Keratinocyte (primary cell): ENCODE measurements around the gene SNAI3. TPM values are rescaled to one million over a fixed set of nuclear protein-coding genes. Genes with fewer than 3 reads are reported as not detected.

Experiments used
- DNase-seq: peaks from one replicate; pipeline ENCODE4 v3.0.0-alpha.2; 2011; ENCODE audit warnings: low read depth, missing footprints, low spot score
- FAIRE-seq: peaks from 2 replicates; lab custom pipeline; 2011; peaks lifted over from hg19 to GRCh38; lab: Jason Lieb, UNC
- H2AFZ ChIP-seq: 2 replicates; pipeline ENCODE4 v1.6.0; 2012; ENCODE audit warnings: low read length, control low read depth, inconsistent platforms; ENCODE audit not compliant: control insufficient read depth
- H3K27ac ChIP-seq: 2 replicates; pipeline ENCODE4 v1.5.1; 2011; ENCODE audit warnings: low read length; ENCODE audit not compliant: control insufficient read depth, insufficient read depth
- H3K27me3 ChIP-seq: 3 replicates; pipeline ENCODE4 v1.6.0; 2011; ENCODE audit warnings: low read length; ENCODE audit not compliant: control insufficient read depth, insufficient read depth; ENCODE audit errors: extremely low read depth
- H3K36me3 ChIP-seq, 2 experiments: 2 replicates in 1 of 2; 3 replicates in 1 of 2; pipeline ENCODE4 v1.5.1; 2011; ENCODE audit warnings: low read length in 2 of 2, mild to moderate bottlenecking in 1 of 2; ENCODE audit not compliant: control insufficient read depth in 2 of 2, insufficient read depth in 2 of 2; ENCODE audit errors: extremely low read depth in 1 of 2
- H3K4me1 ChIP-seq: 3 replicates; pipeline ENCODE4 v1.5.1; 2011; ENCODE audit warnings: low read length; ENCODE audit not compliant: control insufficient read depth, insufficient read depth; ENCODE audit errors: extremely low read depth
- H3K4me2 ChIP-seq: 3 replicates; pipeline ENCODE4 v1.6.0; 2011; ENCODE audit warnings: low read depth, low read length; ENCODE audit not compliant: control insufficient read depth, insufficient read depth; ENCODE audit errors: extremely low read depth
- H3K4me3 ChIP-seq, 3 experiments: fragments of 200-600 bp in 1 of 3; sonication (generic) in 1 of 3; 2 replicates in 2 of 3; 3 replicates in 1 of 3; pipeline ENCODE4 v1.5.1; 2011 to 2016; ENCODE audit warnings: low read length in 3 of 3, mild to moderate bottlenecking in 3 of 3, control low read depth in 2 of 3, inconsistent platforms in 1 of 3, low read depth in 1 of 3, mixed read lengths in 1 of 3, mixed run types in 1 of 3, moderate library complexity in 1 of 3; ENCODE audit not compliant: control insufficient read depth in 2 of 3, insufficient read depth in 2 of 3; ENCODE audit errors: extremely low read depth in 1 of 3
- H3K79me2 ChIP-seq: 2 replicates; pipeline ENCODE4 v1.6.0; 2012; ENCODE audit warnings: low read length; ENCODE audit not compliant: control insufficient read depth, insufficient read depth
- H3K9ac ChIP-seq: 3 replicates; pipeline ENCODE4 v1.6.0; 2011; ENCODE audit warnings: low read length; ENCODE audit not compliant: control insufficient read depth, insufficient read depth; ENCODE audit errors: extremely low read depth
- H3K9me1 ChIP-seq: 3 replicates; pipeline ENCODE4 v1.6.0; 2011; ENCODE audit warnings: low read length; ENCODE audit not compliant: control insufficient read depth, insufficient read depth; ENCODE audit errors: extremely low read depth
- H3K9me3 ChIP-seq: 2 replicates; pipeline ENCODE4 v1.5.1; 2012; ENCODE audit warnings: low read depth, low read length; ENCODE audit not compliant: control insufficient read depth
- H4K20me1 ChIP-seq: 3 replicates; pipeline ENCODE4 v1.6.0; 2011; ENCODE audit warnings: low read length; ENCODE audit not compliant: control insufficient read depth, insufficient read depth; ENCODE audit errors: extremely low read depth
- EZH2 ChIP-seq: IDR thresholded peaks from one replicate; pipeline ENCODE4 v1.6.1; 2012; ENCODE audit warnings: inconsistent platforms, mild to moderate bottlenecking, low read length, moderate library complexity
- dilution Hi-C: fragments of 300-500 bp; cut with MboI; formaldehyde crosslinking; loops from one replicate; pipeline ENCODE4 v1.7.0; 2020; ENCODE audit warnings: low sequenced_read_pairs; ENCODE audit not compliant: extremely low pct_ligation_motif_present
- polyA plus RNA-seq, 5 experiments: library from polyadenylated mRNA; depleted of rRNA in 3 of 5; stranded (reverse) in 3 of 5; stranded (forward) in 1 of 5; unstranded in 1 of 5; fragments of >200 nt; gene quantifications; 1 replicate in 1 of 5; 2 replicates in 3 of 5; 3 replicates in 1 of 5; pipeline versions ENCODE4 v1.2.1 to v1.2.3, GENCODE V29; 2011 to 2012; ENCODE audit warnings: missing spikeins in 2 of 5, low read depth in 1 of 5, low replicate concordance in 1 of 5
- TF ChIP-seq, protein P1 (sequence below), 3 experiments: IDR thresholded peaks in 1 of 3; conservative IDR thresholded peaks in 1 of 3; optimal IDR thresholded peaks in 1 of 3; 2 replicates in 2 of 3; 3 replicates in 1 of 3; pipeline versions ENCODE3 to v1.5.1; 2011; ENCODE audit warnings: low read length in 3 of 3, mild to moderate bottlenecking in 3 of 3, moderate library complexity in 2 of 3, control low read depth in 1 of 3, inconsistent platforms in 1 of 3; ENCODE audit not compliant: insufficient read depth in 2 of 3; ENCODE audit errors: extremely low read depth in 1 of 3

Gene SNAI3
- polyA plus RNA-seq, 1 donor (not counting 4 experiments of a cell fraction or from before 2014, with no cell fraction given) = not detected

DNA sequence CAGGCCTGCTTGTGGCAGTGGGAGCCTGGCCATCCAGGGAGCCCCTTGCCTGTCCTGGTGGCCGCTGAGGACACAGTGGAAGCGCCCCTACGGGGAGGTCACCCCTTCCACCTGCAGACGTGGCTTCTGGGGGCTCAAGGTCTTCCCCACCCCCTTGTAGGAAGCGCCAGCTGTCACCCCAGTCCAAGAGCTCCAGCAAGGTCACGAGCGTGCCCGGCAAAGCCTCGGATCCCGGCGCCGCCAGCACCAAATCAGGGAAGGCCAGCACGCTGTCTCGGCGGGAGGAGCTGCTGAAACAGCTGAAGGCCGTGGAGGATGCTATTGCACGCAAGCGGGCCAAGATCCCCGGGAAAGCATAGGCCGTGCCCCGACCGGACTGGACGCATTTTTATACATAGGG is 55.4 kb downstream of the SNAI3 start:
- H3K4me3 ChIP-seq = no peak overlapping the region
- no peaks in the 10 kb centered on the region for H3K79me2 ChIP-seq
- H3K4me2 ChIP-seq = no peak overlapping the region
- TF ChIP-seq, protein P1, sequence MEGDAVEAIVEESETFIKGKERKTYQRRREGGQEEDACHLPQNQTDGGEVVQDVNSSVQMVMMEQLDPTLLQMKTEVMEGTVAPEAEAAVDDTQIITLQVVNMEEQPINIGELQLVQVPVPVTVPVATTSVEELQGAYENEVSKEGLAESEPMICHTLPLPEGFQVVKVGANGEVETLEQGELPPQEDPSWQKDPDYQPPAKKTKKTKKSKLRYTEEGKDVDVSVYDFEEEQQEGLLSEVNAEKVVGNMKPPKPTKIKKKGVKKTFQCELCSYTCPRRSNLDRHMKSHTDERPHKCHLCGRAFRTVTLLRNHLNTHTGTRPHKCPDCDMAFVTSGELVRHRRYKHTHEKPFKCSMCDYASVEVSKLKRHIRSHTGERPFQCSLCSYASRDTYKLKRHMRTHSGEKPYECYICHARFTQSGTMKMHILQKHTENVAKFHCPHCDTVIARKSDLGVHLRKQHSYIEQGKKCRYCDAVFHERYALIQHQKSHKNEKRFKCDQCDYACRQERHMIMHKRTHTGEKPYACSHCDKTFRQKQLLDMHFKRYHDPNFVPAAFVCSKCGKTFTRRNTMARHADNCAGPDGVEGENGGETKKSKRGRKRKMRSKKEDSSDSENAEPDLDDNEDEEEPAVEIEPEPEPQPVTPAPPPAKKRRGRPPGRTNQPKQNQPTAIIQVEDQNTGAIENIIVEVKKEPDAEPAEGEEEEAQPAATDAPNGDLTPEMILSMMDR (optimal IDR thresholded peaks at IDR 0.05 in 1 of 3, IDR thresholded peaks at IDR 0.05 in 1 of 3, conservative IDR thresholded peaks at IDR 0.05 in 1 of 3; ENCODE audit: extremely low read depth in 1 of 3, insufficient read depth in 2 of 3, low read length in 3 of 3) = no peak
- no peak for TF ChIP-seq EZH2
- H2AFZ ChIP-seq = no peak overlapping the region
- H3K27ac ChIP-seq = no peak overlapping the region
- H3K4me1 ChIP-seq = peaks cover 11% of the 10 kb centered on the region
- no peaks in the 10 kb centered on the region for H3K9me3 ChIP-seq
- no peaks in the 10 kb centered on the region for H3K9me1 ChIP-seq
- dilution Hi-C loops = no loop called here
- H3K27me3 ChIP-seq = peaks cover 11% of the 10 kb centered on the region
- H3K9ac ChIP-seq = no peak overlapping the region
- H3K36me3 ChIP-seq = peaks cover 16 to 28% of the 10 kb centered on the region in 2 experiments
- DNase-seq (no peak), FAIRE-seq (no peak)
- no peaks in the 10 kb centered on the region for H4K20me1 ChIP-seq

- H3K36me3 ChIP-seq = peaks cover 16 to 29% of the 10 kb centered on the region in 2 experiments
- no peaks in the 10 kb centered on the region for H3K79me2 ChIP-seq
- no peaks in the 10 kb centered on the region for H4K20me1 ChIP-seq
- DNase-seq (no peak), FAIRE-seq (no peak)
- no peak for TF ChIP-seq EZH2
- TF ChIP-seq, protein P1 (optimal IDR thresholded peaks at IDR 0.05 in 1 of 3, IDR thresholded peaks at IDR 0.05 in 1 of 3, conservative IDR thresholded peaks at IDR 0.05 in 1 of 3; ENCODE audit: extremely low read depth in 1 of 3, insufficient read depth in 2 of 3, low read length in 3 of 3) = no peak
- dilution Hi-C loops = no loop called here
- no peak overlapping the region for H3K27ac ChIP-seq
- H3K9me3 ChIP-seq = no peaks in the 10 kb centered on the region
- H3K9ac ChIP-seq = no peak overlapping the region
- no peaks in the 10 kb centered on the region for H3K9me1 ChIP-seq
- H3K4me3 ChIP-seq = no peak overlapping the region
- peaks cover 11% of the 10 kb centered on the region for H3K4me1 ChIP-seq
- H3K27me3 ChIP-seq = peaks cover 6% of the 10 kb centered on the region
- no peak overlapping the region for H3K4me2 ChIP-seq
- H2AFZ ChIP-seq = no peak overlapping the region
These were observed 55.9 kb downstream of the SNAI3 start for GRCh38 chr16:88630433-88630832.
